Stimulated activated naive CD8-positive, alpha-beta T cell treated with anti-CD3 and anti-CD28 coated beads, Interleukin-15, amount 100 ng/mL, for 72 hours (primary cell): ENCODE data around the gene PPP3R2.

Experiments
- ATAC-seq: fragments of 150-1000 bp; cut with Tn5 transposase; 2 replicates; pipeline ENCODE4 v1.10.0; 2021; ENCODE audit warnings: mild to moderate bottlenecking, moderate library complexity
- DNase-seq, 2 donors: peaks; one replicate each; pipeline ENCODE4 v3.0.0; 2021 to 2022
- H3K27ac Mint-ChIP-seq, 2 donors: one replicate each; pipeline ENCODE4 v1.8.0; 2022; ENCODE audit warnings: mild to moderate bottlenecking in 2 of 2, mixed read lengths in 2 of 2, moderate library complexity in 2 of 2
- H3K27me3 Mint-ChIP-seq: one replicate; pipeline ENCODE4 v1.8.0; 2022; ENCODE audit warnings: mixed read lengths
- H3K4me1 Mint-ChIP-seq: one replicate; pipeline ENCODE4 v1.8.0; 2022; ENCODE audit warnings: mild to moderate bottlenecking, mixed read lengths
- H3K4me3 Mint-ChIP-seq, 2 donors: one replicate each; pipeline ENCODE4 v1.8.0; 2022; ENCODE audit warnings: mild to moderate bottlenecking in 2 of 2, mixed read lengths in 2 of 2, moderate library complexity in 1 of 2
- H3K9me3 Mint-ChIP-seq, 2 donors: one replicate each; pipeline ENCODE4 v1.8.0; 2022; ENCODE audit warnings: mixed read lengths in 2 of 2

The PPP3R2 gene, protein sequence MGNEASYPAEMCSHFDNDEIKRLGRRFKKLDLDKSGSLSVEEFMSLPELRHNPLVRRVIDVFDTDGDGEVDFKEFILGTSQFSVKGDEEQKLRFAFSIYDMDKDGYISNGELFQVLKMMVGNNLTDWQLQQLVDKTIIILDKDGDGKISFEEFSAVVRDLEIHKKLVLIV

DNA sequence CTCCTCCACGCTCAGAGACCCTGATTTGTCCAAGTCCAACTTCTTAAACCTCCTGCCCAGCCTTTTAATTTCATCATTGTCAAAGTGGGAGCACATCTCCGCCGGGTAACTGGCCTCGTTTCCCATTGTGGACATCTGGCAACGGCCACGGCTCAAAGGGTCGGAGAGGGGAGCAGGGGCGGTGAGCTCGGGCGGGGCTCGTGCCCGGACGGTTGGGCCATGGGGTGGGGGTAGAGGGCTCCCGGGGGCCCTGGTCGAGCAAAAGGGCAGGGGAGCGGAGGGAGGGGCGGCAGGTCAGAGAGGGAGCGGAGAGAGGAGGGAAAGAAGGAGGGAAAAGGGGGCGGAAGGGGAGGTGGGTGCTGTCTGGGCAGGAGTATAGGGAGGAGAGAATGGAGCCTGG, at the start of gene PPP3R2:
Gene PPP3R2, minus strand, starts transcription at position 174 of the 400 bp plus-strand sequence. Its CDS starts 48 bp downstream, at position 126.
- no peaks in the 10 kb centered on the region for H3K27me3 Mint-ChIP-seq
- no peaks in the 10 kb centered on the region for H3K9me3 Mint-ChIP-seq
- ATAC-seq (peak; percentile 71), DNase-seq (no peak)
- no peak within 1 kb of the TSS for H3K4me3 Mint-ChIP-seq
- H3K27ac Mint-ChIP-seq = no peak within 1 kb of the TSS
- H3K4me1 Mint-ChIP-seq = no peaks in the 10 kb centered on the region

DNA sequence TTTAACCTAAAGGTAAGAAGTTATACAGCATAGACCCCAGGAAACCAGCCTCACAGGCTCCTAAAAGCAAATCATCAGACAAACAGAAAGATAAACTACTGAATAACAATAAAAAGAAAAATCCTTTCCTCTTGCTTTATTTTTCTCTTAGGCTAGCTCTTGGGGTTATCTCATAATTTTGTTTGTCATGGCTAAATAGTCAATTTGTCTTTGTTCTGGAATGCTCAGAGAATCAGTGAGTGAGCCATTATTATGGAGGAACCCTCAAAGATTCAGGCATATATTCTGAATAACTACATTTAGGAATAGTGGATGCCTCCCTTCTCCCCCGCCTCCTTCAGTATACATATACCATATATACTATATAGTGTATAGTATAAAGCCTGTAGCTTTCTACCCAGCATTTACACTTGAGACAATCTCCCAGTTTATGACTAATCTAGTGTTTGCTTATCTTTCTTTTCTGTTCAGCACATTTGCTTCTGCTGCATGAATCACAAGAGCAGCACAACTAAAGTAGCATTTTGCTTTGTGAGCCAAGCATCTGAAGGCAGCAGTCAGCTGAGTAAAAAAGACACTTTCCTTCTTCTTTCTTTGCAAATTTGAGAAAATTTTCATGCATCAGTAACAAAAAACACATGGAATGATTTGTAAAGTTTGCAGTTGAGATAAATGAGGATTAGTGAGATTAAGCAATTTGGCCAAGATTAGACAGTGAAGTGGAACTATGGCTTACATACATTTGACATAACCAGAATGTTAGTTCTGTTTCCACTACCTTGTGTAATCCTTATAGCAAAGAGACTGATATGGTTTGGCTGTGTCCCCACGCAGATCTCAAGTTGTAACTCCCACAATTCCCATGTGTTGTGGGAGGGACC, 45.3 kb upstream of the PPP3R2 start:
- Mint-ChIP-seq H3K27ac (no peak overlapping the region), H3K4me3 (no peak overlapping the region), H3K4me1 (no peaks in the 10 kb centered on the region), H3K27me3 (no peaks in the 10 kb centered on the region), H3K9me3 (no peaks in the 10 kb centered on the region)
- DNase-seq (no peak), ATAC-seq (no peak)

DNA sequence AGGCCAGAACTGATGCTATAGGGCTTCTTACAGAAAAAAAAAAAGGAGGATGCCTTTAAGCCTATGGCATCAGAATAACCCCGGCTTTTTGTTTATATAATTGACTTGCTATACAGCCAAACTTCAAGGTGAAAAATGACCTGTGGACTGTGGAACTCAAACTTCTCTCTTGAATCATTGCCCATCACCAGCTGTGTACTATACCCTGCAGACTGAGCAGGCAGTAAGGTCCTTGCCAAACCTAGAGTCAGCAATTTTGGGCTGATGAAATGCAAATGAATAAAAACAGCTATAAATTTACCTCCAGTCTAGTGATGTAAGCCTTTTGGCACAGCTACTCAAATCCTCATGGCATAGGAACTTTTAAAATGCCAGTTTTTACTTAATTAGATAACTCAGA, 44.5 kb upstream of the PPP3R2 start:
- Mint-ChIP-seq H3K27ac (no peak overlapping the region), H3K27me3 (no peaks in the 10 kb centered on the region), H3K9me3 (no peaks in the 10 kb centered on the region), H3K4me3 (no peak overlapping the region), H3K4me1 (no peaks in the 10 kb centered on the region)
- DNase-seq (no peak), ATAC-seq (no peak)

DNA sequence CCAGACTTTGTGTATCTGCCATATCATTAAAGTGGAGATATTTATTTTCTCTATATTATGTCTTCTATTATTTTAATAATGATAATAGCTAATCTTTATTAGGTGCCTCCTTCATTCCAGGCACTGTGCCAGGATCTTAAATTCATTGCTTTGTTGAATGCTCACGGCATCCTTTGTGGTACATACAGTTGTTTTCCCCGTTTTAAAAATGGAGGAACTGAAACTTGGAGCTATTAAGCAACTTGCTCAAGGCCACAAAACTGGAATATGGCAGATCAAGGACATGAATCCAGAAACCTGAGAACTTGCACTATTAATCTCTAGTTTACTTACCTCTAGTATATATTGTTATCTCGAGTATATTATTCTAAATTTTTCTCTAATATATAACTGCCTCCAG, 41.5 kb upstream of the PPP3R2 start:
- Mint-ChIP-seq H3K9me3 (no peaks in the 10 kb centered on the region), H3K27ac (no peak overlapping the region), H3K4me1 (no peaks in the 10 kb centered on the region), H3K4me3 (no peak overlapping the region), H3K27me3 (no peaks in the 10 kb centered on the region)
- ATAC-seq (no peak), DNase-seq (no peak)

DNA sequence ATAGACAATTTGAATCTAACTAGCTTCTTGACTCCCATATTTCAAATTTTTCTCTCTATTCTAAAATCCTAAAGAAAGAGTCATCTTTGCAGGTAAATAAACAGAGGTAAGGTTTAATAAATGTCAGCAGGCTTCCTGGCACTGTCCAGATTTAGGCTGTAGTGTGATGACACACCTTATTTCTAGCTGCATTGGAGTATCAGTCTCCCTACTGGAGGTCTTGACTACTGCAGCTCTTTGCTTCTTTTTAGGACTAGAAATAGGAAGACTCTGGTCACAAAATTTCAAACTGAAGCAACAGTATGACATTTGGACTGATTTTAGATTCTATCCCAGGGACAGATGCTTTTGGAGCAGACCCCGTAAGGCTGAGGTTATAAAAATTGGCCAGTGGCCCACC, 40.7 kb upstream of the PPP3R2 start:
- Mint-ChIP-seq H3K9me3 (no peaks in the 10 kb centered on the region), H3K4me3 (no peak overlapping the region), H3K27me3 (no peaks in the 10 kb centered on the region), H3K27ac (no peak overlapping the region), H3K4me1 (no peaks in the 10 kb centered on the region)
- no peak for ATAC-seq
- no peak for DNase-seq

DNA sequence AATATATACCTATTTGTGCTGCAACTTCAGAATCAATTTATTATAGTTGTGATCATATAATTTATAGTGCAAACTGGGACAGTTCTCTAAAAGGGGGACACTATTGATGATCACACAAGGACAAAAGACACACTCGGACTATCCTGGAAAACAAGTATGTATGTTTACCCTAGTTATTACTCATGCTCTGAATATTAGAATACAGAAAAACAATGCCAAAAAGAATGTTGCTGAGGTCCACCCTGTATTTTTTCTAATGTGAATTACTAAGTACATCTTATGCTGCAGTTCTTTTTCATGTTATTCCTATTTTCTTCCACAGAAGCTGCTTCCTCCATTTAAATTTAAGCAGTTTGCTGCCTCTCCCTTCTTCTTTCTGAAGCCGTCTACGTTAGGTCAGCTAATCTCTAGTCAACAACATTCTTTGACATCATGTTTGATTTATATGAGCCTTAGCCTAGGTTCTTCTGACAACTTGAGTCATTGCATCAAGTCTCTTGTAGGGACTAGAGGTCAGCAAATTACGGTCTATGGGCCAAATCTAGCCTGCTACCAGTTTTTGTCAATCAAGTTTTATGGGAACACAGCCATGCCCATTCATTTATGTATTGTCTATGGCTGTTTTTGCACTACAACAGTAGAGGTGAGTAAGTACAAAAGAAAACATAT, 40.1 kb upstream of the PPP3R2 start:
- H3K4me1 Mint-ChIP-seq = no peaks in the 10 kb centered on the region
- H3K4me3 Mint-ChIP-seq = no peak overlapping the region
- DNase-seq = no peak
- no peaks in the 10 kb centered on the region for H3K27me3 Mint-ChIP-seq
- no peak for ATAC-seq
- H3K27ac Mint-ChIP-seq = no peak overlapping the region
- no peaks in the 10 kb centered on the region for H3K9me3 Mint-ChIP-seq

DNA sequence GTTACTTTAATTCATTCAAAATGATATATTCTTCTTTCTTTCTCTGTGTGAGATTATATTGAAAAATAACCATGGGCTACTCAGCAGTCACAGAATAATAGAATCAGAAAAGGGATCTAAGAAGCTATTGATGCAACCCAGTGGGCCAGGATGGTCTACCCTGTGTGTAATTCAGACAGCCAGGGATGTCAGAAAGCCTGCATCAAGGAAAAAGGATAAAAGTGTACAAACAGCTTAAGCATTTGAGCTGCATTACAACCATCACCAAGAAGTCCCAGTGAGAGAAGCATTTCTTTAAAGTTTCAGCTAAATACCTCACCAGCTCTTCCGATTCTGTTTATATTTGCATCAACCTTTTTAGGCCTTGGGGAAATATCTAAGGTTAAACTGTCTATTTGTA, 37.8 kb upstream of the PPP3R2 start:
- Mint-ChIP-seq H3K27me3 (no peaks in the 10 kb centered on the region), H3K4me1 (no peaks in the 10 kb centered on the region), H3K27ac (no peak overlapping the region), H3K9me3 (no peaks in the 10 kb centered on the region), H3K4me3 (no peak overlapping the region)
- DNase-seq (no peak), ATAC-seq (no peak)

DNA sequence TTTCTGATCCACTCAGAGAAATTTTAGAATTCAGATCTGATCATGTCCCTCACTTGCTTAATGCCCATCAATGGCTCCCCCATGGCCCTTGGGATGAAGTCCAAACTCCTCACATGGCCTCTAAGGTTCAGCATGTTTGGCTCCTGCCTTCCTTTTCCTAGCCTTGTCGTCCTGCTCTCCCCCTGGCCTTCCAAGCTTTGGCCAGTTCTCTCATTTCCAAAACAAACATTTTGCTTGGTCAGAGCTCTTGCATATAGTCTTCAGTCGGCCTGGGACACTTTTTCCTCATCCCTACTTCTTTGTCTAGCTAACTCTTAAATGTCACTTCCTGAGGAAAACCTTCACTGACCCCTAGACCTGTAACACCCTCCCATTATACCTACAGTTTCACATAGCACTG, 37.1 kb upstream of the PPP3R2 start:
- Mint-ChIP-seq H3K4me1 (no peaks in the 10 kb centered on the region), H3K4me3 (no peak overlapping the region), H3K9me3 (no peaks in the 10 kb centered on the region), H3K27ac (no peak overlapping the region), H3K27me3 (no peaks in the 10 kb centered on the region)
- DNase-seq (no peak), ATAC-seq (no peak)

DNA sequence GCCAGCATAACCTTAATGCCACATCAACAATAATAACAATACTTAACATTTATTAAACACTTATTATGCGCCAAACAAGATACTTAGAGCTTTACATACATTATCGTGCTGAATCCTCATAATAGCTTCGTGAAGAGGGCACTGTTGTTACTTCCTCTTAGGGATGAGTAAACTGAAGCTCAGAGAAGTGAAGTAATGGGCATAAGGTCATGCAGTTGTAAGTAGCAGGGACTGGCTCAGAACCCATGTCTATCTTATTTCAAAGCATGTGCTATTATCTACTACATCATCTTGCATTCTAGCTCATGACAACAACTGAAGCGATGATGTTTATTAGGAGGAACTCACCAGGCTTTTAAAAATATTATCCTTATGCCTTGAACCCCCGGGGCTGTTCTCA, 34.9 kb upstream of the PPP3R2 start:
- ATAC-seq (no peak), DNase-seq (no peak)
- Mint-ChIP-seq H3K9me3 (no peaks in the 10 kb centered on the region), H3K4me3 (no peak overlapping the region), H3K4me1 (peaks cover 8% of the 10 kb centered on the region), H3K27ac (no peak overlapping the region), H3K27me3 (no peaks in the 10 kb centered on the region)

DNA sequence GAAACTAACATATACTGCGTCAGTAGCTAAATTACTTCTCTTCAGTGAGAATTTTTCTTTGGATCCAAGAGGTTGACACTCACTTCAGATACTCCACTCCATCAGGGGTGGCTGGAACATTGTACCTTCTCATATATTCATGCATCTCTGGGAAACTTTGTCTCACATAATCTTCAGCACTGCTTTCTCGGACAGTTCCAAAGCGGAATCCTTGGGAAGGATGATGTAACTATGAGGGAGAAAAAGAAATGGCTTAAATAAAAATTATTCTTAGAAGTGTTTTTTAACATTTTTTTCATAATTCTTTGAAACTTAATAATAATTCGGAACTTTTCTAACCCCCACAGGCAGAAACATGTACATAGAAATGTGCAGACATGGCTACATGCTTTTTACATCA, 33.4 kb upstream of the PPP3R2 start:
- DNase-seq (no peak), ATAC-seq (no peak)
- H3K4me1 Mint-ChIP-seq = peaks cover 8% of the 10 kb centered on the region
- H3K4me3 Mint-ChIP-seq = no peak overlapping the region
- no peaks in the 10 kb centered on the region for H3K27me3 Mint-ChIP-seq
- no peak overlapping the region for H3K27ac Mint-ChIP-seq
- H3K9me3 Mint-ChIP-seq = no peaks in the 10 kb centered on the region

DNA sequence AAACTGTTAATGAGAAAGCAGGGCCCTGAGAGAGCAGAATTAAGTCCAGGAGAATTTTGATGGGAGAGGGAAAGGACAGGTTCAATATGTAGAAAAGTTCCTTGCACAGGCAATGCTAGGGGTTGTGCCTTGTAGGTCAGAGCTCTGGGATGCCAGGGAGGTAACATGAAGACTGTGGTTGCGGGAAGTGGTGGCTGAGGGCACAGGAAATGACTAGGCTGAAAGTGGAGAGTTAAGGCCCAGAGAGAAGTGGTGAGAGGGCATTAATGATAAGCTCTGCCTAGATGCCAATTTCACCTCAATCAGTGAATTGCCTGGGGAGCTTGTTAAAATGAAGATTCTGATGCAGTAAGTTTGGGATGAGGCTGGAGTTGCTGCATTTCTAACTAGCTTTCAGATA, 31.5 kb upstream of the PPP3R2 start:
- H3K4me1 Mint-ChIP-seq = peaks cover 8% of the 10 kb centered on the region
- ATAC-seq = peak; percentile 84
- no peak overlapping the region for H3K27ac Mint-ChIP-seq
- H3K27me3 Mint-ChIP-seq = no peaks in the 10 kb centered on the region
- DNase-seq = peak in 1 of 2 donors; percentile 17
- H3K9me3 Mint-ChIP-seq = no peaks in the 10 kb centered on the region
- H3K4me3 Mint-ChIP-seq = no peak overlapping the region

DNA sequence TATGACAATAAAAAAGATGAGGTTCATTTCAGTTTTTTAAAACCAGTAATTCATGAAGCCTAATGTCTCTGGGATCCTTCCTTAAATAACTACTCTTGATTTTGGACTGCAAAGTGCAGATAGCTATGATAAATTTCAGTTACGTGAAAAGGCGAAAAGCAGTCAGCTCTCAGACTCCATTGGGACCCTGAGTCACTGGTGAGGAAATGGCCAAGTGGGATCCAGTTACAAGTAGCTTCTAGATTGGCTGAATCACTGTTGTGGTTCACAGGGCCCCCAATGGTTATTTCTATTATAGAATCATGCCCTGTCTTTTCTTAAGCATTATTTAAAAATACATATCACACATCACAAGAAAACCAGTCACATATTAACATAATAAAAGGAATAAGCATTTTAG, 31.1 kb upstream of the PPP3R2 start:
- peaks cover 8% of the 10 kb centered on the region for H3K4me1 Mint-ChIP-seq
- H3K27me3 Mint-ChIP-seq = no peaks in the 10 kb centered on the region
- no peak for DNase-seq
- ATAC-seq = no peak
- H3K27ac Mint-ChIP-seq = no peak overlapping the region
- no peaks in the 10 kb centered on the region for H3K9me3 Mint-ChIP-seq
- H3K4me3 Mint-ChIP-seq = no peak overlapping the region

DNA sequence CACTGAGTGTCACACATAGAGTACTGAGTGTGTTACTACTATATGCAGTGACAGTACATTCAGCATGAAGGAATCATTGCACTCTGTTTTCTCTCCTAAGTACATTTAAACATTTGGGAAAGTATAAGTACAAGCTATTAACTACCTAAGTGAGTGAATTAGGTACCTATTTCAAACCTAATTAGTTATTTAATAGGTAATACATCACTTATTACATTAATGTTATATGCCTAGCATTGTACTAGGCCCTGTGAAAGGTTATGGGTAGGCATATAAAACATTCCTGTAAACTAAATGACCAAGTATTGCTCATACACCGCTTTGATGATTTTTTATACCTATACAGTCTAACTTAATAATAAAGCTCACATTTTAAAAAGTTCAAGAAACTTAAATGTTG, 25.7 kb upstream of the PPP3R2 start:
- Mint-ChIP-seq H3K9me3 (no peaks in the 10 kb centered on the region), H3K27me3 (no peaks in the 10 kb centered on the region), H3K4me1 (no peaks in the 10 kb centered on the region), H3K4me3 (no peak overlapping the region), H3K27ac (no peak overlapping the region)
- no peak for DNase-seq
- no peak for ATAC-seq

DNA sequence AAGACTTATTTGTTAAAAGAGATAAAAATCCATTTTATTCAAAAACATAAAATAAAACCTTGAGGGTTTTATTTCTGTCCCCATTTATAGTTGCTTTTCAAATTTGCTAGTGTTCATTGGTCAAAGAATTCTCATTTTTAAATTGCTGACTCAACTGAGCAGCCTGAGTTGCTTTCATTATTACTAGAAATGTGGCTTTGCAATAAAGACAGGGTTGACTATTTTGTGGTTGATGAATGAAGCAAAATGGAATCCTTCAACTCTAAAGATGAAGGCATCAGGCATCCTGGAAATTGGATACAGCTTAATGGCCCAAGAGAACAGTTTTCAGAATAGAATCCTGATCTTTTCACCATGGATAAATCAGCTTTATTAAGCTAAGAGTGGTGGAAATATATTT, 23.9 kb upstream of the PPP3R2 start:
- Mint-ChIP-seq H3K4me3 (no peak overlapping the region), H3K27ac (no peak overlapping the region), H3K27me3 (no peaks in the 10 kb centered on the region), H3K9me3 (no peaks in the 10 kb centered on the region), H3K4me1 (no peaks in the 10 kb centered on the region)
- ATAC-seq (no peak), DNase-seq (no peak)

DNA sequence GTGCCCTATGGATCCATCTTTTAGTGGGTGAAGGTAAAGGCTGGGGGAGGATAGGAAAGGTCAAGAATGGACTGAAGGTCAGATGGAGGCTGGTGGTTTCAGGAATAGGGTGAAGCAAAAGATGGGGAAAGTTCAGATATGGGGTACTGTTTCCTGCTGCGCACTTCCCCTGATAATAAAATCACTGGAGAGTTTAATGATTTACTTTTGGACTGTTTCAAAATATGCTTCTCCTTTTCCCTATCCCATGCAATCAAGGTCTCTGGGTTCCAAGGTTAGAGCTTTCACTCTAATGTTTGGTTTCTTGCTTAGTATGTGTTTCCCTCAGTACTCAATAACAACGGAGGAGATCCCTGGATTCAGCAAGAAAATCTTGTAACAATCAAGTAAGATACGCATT, 10.8 kb upstream of the PPP3R2 start:
- no peak for DNase-seq
- H3K4me1 Mint-ChIP-seq = no peaks in the 10 kb centered on the region
- no peak overlapping the region for H3K4me3 Mint-ChIP-seq
- H3K27ac Mint-ChIP-seq = no peak overlapping the region
- no peaks in the 10 kb centered on the region for H3K27me3 Mint-ChIP-seq
- no peak for ATAC-seq
- no peaks in the 10 kb centered on the region for H3K9me3 Mint-ChIP-seq

DNA sequence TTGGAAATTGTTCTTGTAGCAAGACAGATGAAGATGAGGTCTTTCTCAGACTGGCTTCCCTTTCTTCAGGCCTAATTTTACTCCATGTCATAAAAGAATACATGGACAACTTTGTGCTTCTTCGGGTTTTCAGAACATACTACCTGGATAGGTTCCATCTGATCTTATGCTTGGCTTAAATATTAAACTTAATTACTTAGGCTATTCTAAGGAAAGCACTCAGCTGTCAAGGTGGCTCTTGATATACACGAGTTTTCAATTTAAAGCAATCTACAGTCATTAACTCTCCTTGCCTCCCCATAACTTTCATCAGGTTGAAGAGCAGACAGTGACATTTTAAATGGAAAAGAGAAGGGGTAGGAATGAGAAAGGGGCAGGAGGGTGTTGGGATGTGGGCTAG, 9.5 kb upstream of the PPP3R2 start:
- Mint-ChIP-seq H3K27me3 (no peaks in the 10 kb centered on the region), H3K9me3 (no peaks in the 10 kb centered on the region), H3K27ac (no peak overlapping the region), H3K4me1 (no peaks in the 10 kb centered on the region), H3K4me3 (no peak overlapping the region)
- no peak for DNase-seq
- no peak for ATAC-seq
